HG02678 (cell line): ENCODE data around the gene CDH15.
"Not testable (repeated sequence)": the region's sequence is repeated elsewhere in the genome, so short reads cannot be mapped to it uniquely, and the experiment has no call there.

Source experiments
- ATAC-seq: cut with Tn5 transposase; IDR thresholded peaks from one replicate; pipeline ENCODE4 v1.9.1; 2021; ENCODE audit warnings: mild to moderate bottlenecking, moderate library complexity; ENCODE audit not compliant: unreplicated experiment

Gene CDH15

DNA sequence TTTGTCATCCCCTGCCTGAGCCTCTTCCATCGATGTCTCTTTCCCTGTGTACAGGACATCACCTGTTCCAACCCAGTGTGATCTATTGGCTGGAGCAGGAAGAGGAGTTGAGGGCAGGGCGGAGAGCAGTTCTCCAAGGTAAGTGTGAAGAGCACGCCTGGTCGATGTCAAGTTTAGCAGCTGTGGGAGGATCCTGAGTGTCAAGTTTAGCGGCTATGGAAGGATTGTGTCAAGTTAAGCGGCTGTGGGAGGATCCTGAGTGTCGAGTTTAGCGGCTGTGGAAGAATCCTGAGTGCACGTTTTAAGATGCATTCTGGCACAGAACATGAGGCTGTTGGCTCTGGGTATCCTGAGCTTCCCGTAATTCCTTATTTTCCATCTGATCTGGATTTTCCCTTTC, 53.1 kb downstream of the CDH15 start:
- ATAC-seq, result no peak

- no peak for ATAC-seq
Measured at GRCh38 chr16:89230255-89230654, 58.7 kb downstream of the CDH15 start.

DNA sequence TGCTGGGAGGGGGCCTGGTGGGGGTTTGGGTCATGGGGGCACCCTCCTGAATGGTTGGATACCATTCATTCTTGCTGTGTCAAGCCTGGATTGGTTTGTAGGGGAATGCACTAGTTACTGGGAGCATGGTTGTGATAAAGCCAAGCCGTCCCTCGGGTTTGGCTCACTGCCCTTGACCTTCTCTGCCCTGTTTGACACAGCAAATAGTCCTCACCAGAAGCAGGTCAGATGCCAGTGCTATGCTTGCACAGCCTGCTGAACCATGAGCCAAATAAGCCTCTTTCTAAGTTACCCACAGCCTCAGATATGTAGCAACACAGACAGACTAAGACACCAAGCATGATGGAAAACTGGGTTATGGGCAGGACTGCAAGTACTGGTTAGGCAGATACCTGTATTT, 60.6 kb downstream of the CDH15 start:
- no peak for ATAC-seq

DNA sequence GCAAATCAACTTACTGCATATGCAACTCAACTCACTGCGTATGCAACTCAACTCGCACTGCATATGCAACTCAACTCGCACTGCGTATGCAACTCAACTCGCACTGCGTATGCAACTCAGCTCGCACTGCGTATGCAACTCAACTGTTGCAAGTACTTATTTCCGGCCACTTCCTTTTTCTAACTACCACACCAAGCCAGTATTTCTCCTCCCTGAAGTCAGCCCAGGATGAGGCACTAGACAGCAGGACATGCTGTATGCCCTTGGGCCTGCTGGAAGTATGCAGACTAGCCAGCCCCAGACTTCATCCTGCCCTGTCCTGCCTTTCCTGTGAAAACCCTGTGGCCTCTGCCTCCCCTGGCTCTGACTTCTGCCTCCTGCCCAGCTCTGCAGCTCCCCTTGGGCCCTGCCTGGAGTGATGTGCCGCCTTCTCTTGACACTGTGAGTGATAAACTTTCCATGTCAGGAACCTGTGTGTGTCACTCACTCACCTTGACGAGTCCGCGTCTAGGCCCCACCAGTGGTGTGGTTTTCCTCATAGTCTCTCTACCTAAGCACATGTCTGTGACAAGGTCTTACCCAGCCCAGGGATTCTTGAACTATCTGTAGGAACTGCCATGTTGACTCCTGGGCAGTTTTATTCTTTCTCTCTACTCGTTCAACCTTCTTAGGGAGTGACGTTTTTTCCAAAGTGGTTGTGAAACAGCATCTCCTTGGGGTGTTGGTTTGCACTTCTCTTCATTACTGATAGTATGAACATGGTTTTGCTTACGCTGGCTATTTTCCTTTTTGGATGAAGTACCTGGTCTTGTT, 62.3 kb downstream of the CDH15 start:
- no peak for ATAC-seq

- ATAC-seq, result no peak
Measured at GRCh38 chr16:89237733-89238132, 66.2 kb downstream of the CDH15 start.

DNA sequence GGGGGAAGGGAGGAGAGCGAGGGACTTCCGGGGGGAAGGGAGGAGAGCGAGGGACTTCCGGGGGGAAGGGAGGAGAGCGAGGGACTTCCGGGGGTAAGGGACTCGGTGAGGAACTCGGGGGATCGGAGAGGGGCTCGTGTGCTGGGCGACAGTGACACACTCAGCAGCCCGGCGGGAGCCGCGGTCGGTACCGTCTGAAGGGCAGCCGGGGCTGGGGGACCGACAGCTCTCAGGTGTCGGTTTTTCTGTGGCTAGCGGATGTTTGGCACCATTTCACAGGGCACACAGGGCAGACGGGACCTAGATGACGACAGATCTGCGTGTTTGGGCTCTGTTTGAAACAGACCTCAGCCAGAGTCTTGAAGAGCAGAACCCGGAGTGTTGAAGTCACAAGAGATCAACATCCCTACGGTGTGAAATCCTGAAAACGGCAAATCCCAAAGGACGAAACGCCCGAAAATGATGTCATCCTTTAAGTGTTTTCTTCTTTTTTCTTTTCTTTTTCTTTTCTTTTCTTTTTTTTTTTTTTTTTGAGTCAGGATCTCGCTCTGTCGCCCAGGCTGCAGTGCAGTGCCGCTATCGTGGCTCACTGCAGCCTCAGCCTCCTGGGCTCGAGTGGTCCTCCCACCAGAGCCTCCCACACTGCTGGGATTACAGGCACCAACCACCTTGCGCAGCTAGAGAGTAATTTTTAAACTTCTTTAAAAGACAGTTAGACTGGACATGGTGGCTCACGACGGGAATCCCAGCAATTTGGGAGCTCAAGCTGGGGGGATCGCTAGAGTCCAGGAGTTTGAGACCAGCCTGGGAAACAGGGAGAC, 69.8 kb downstream of the CDH15 start:
- ATAC-seq, result peak; percentile 73

GRCh38 chr16:89242795-89243200, 71.2 kb downstream of the CDH15 start:
- ATAC-seq, result no peak

GRCh38 chr16:89243664-89244063, 72.1 kb downstream of the CDH15 start:
- ATAC-seq, result no peak

- ATAC-seq, result not testable (repeated sequence)
Measured at GRCh38 chr16:89244264-89244663, 72.7 kb downstream of the CDH15 start.

- no peak for ATAC-seq
Measured at GRCh38 chr16:89244754-89245153, 73.2 kb downstream of the CDH15 start.
